Measurements from ENCODE around the gene SAP25. TPM values are rescaled to one million over a fixed set of nuclear protein-coding genes. Genes with fewer than 3 reads are reported as not detected.

The SAP25 gene
- total RNA-seq, 6 experiments from 2014 or later: 0.40 to 0.87 (median 0.55) TPM; not detected in 3

GRCh38 chr7:100562195-100563099, 11.3 kb downstream of the SAP25 start:
- no peak for TF ChIP-seq CTCF (IDR thresholded peaks at IDR 0.05)
- Mint-ChIP-seq H3K4me1 (ENCODE audit: low read depth) (peaks cover 9% of the 10 kb centered on the region; the same call in 1 of the 2 replicates), H3K27me3 (ENCODE audit: insufficient read depth) (no peaks in the 10 kb centered on the region; the same call in 1 of the 2 replicates), H3K27ac (no peak overlapping the region), H3K9me3 (no peaks in the 10 kb centered on the region), H3K4me3 (no peak overlapping the region), H3K36me3 (ENCODE audit: low read depth) (no peaks in the 10 kb centered on the region)
- no peak for DNase-seq

- H3K27ac Mint-ChIP-seq: no peak overlapping the region
- H3K4me1 Mint-ChIP-seq (ENCODE audit: low read depth): peaks cover 4% of the 10 kb centered on the region
- H3K27me3 Mint-ChIP-seq (ENCODE audit: insufficient read depth): no peaks in the 10 kb centered on the region; the same call in 1 of the 2 replicates
- no peaks in the 10 kb centered on the region for H3K36me3 Mint-ChIP-seq (ENCODE audit: low read depth)
- no peak for DNase-seq
- no peaks in the 10 kb centered on the region for H3K9me3 Mint-ChIP-seq
- no peak for TF ChIP-seq CTCF (IDR thresholded peaks at IDR 0.05)
- H3K4me3 Mint-ChIP-seq: no peak overlapping the region
Observed at GRCh38 chr7:100561491-100562194, 12.1 kb downstream of the SAP25 start.

GRCh38 chr7:100559127-100559526, 14.6 kb downstream of the SAP25 start:
- DNase-seq: no peak
- Mint-ChIP-seq H3K4me1 (ENCODE audit: low read depth) (peaks cover 9% of the 10 kb centered on the region), H3K4me3 (no peak overlapping the region), H3K9me3 (no peaks in the 10 kb centered on the region), H3K27me3 (ENCODE audit: insufficient read depth) (no peaks in the 10 kb centered on the region; the same call in 1 of the 2 replicates), H3K36me3 (ENCODE audit: low read depth) (no peaks in the 10 kb centered on the region), H3K27ac (no peak overlapping the region)
- no peak for TF ChIP-seq CTCF (IDR thresholded peaks at IDR 0.05)

- DNase-seq: peak; percentile 42
- Mint-ChIP-seq H3K36me3 (ENCODE audit: low read depth) (peaks cover 5% of the 10 kb centered on the region), H3K4me3 (no peak overlapping the region), H3K27me3 (ENCODE audit: insufficient read depth) (no peaks in the 10 kb centered on the region), H3K27ac (peak overlapping the region; percentile 55), H3K4me1 (ENCODE audit: low read depth) (peaks cover 9% of the 10 kb centered on the region), H3K9me3 (no peaks in the 10 kb centered on the region)
- TF ChIP-seq CTCF (IDR thresholded peaks at IDR 0.05): no peak
Observed at GRCh38 chr7:100556541-100556940, 17.2 kb downstream of the SAP25 start.

GRCh38 chr7:100555701-100556100, 18.0 kb downstream of the SAP25 start:
- H3K27me3 Mint-ChIP-seq (ENCODE audit: insufficient read depth): no peaks in the 10 kb centered on the region
- no peak for DNase-seq
- TF ChIP-seq CTCF (IDR thresholded peaks at IDR 0.05): no peak
- H3K27ac Mint-ChIP-seq: no peak overlapping the region
- peaks cover 5% of the 10 kb centered on the region for H3K36me3 Mint-ChIP-seq (ENCODE audit: low read depth)
- no peaks in the 10 kb centered on the region for H3K9me3 Mint-ChIP-seq
- H3K4me1 Mint-ChIP-seq (ENCODE audit: low read depth): peaks cover 9% of the 10 kb centered on the region
- H3K4me3 Mint-ChIP-seq: no peak overlapping the region
